ENCODE measurements around the gene HMX1. TPM values are rescaled to one million over a fixed set of nuclear protein-coding genes. Genes with fewer than 3 reads are reported as not detected.
A peak's percentile ranks its signal among the peaks of the same experiment; 100 is the strongest.

Gene HMX1
- total RNA-seq, 4 donors from 2014 or later = 0.17 TPM; not detected in 3

DNA sequence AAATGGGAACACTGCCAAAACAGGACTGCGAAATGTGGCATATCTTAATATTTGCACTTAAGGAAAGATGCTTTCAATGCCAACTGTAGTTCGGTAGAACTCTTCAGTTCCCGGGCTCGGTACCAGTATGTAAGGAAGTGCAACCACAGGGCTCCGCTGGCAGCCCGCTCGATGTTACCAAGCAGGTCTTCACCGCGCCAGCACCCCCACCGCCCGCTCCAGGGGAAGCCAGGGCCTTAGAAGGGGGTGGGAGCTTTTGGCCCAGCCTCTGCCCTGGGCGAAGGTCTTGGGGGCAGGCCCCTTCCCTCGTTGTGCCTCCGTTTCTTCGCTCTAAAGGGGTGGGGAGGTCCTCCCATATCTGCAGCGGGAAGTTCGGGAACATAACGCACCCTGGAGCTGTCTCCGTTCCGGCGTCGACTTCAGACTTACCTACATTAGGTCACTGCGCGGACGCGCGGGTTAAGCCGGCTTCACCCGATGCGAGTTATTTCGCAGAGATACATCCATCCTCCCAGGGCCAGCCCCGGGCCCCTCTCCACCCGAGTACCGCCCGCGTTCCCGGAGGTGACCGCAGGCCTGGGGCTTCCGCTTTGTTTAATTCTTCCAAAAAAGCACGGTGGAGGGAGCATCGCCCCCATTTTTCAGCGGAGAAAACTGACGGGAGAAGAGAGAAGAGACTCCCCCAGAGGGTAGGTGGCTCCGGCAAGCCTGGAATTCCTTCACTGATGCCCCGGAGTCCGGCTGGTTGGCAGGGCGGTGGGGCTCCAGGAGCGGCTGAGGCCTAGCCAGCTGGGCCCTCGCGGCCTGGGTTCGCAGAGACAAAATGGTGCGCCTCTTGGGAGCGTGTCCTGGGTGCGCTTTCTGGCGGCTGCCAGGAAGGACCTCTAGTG lies 1.0 kb upstream of the HMX1 start:
- Histone ChIP-seq H3K27ac (replicated peaks in 1 of 4) (no peak overlapping the region), H3K9me3 (no peaks in the 10 kb centered on the region), H3K4me1 (peaks cover 0 to 36% (median 25%) of the 10 kb centered on the region in 4 donors), H3K27me3 (peaks cover 0 to 100% (median 44%) of the 10 kb centered on the region in 4 donors), H3K4me3 (peak overlapping the region in 2 of 4 donors; percentile 28 to 31), H3K36me3 (no peaks in the 10 kb centered on the region)
- whole genome bisulfite sequencing = 7% methylated on average over 52 of the region's 55 CpGs
- TF ChIP-seq EP300 (IDR thresholded peaks at IDR 0.05) = no peak
- TF ChIP-seq POLR2A (IDR thresholded peaks at IDR 0.05; ENCODE audit: low read depth) = no peak
- no peak for TF ChIP-seq POLR2AphosphoS5 (IDR thresholded peaks at IDR 0.05)
- TF ChIP-seq, protein P1, sequence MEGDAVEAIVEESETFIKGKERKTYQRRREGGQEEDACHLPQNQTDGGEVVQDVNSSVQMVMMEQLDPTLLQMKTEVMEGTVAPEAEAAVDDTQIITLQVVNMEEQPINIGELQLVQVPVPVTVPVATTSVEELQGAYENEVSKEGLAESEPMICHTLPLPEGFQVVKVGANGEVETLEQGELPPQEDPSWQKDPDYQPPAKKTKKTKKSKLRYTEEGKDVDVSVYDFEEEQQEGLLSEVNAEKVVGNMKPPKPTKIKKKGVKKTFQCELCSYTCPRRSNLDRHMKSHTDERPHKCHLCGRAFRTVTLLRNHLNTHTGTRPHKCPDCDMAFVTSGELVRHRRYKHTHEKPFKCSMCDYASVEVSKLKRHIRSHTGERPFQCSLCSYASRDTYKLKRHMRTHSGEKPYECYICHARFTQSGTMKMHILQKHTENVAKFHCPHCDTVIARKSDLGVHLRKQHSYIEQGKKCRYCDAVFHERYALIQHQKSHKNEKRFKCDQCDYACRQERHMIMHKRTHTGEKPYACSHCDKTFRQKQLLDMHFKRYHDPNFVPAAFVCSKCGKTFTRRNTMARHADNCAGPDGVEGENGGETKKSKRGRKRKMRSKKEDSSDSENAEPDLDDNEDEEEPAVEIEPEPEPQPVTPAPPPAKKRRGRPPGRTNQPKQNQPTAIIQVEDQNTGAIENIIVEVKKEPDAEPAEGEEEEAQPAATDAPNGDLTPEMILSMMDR (IDR thresholded peaks at IDR 0.05) = no peak
- intact Hi-C loops (cut with DNase I) = no loop called here
- DNase-seq (ENCODE audit: extremely low spot score) = no peak

DNA sequence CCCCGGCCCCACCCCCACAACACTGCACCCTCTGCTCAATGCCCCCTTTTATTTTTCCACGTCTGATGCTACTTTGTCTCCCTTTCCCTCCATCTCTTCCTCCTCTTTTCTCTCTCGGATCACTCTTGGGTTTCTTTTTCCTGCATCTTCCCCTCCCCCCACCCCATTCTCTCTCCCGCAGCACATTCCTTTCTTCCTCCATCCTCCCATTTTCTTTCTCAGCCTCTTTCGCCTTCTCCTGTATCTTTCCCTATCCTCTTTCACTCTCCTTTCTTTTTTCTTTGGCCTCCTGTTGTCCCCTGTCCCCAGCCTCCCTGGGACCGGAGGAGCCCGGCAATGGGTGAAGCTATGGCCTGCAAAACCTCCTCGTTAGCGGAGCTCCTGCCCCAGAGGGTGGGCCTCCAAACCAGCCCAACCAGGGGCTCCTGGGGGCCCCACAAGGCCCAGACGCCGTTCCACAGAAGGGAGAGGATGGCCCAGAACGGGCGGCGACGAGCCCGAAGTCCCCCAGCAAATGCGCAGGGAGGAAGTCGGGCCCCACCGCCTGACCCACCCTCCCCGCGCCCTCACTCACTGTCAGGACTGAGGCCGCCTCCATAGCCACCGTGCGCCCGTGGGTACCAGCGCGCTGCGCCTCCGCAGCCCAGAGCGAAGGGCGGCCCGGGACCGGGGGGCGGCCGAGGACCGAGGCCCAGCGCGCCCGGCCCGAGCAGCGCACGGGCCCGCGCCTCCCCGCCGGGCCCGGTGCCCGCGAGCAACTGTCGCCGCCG lies 807 bp downstream of the HMX1 start:
- intact Hi-C loops (cut with DNase I) = no loop called here
- H3K36me3 ChIP-seq = no peaks in the 10 kb centered on the region
- no peaks in the 10 kb centered on the region for H3K9me3 ChIP-seq
- no peak for DNase-seq (ENCODE audit: extremely low spot score)
- no peak overlapping the region for H3K27ac ChIP-seq (replicated peaks in 1 of 4)
- H3K4me3 ChIP-seq = peak overlapping the region; percentile 28 to 42 (median 30)
- WGBS = 2% methylated on average over 18 of the region's 52 CpGs
- TF ChIP-seq POLR2A (IDR thresholded peaks at IDR 0.05; ENCODE audit: low read depth) (no peak), POLR2AphosphoS5 (IDR thresholded peaks at IDR 0.05) (no peak), EP300 (IDR thresholded peaks at IDR 0.05) (no peak)
- TF ChIP-seq, protein P1 (IDR thresholded peaks at IDR 0.05) = no peak
- peaks cover 0 to 100% (median 44%) of the 10 kb centered on the region in 4 donors for H3K27me3 ChIP-seq
- peaks cover 0 to 47% (median 30%) of the 10 kb centered on the region in 4 donors for H3K4me1 ChIP-seq

DNA sequence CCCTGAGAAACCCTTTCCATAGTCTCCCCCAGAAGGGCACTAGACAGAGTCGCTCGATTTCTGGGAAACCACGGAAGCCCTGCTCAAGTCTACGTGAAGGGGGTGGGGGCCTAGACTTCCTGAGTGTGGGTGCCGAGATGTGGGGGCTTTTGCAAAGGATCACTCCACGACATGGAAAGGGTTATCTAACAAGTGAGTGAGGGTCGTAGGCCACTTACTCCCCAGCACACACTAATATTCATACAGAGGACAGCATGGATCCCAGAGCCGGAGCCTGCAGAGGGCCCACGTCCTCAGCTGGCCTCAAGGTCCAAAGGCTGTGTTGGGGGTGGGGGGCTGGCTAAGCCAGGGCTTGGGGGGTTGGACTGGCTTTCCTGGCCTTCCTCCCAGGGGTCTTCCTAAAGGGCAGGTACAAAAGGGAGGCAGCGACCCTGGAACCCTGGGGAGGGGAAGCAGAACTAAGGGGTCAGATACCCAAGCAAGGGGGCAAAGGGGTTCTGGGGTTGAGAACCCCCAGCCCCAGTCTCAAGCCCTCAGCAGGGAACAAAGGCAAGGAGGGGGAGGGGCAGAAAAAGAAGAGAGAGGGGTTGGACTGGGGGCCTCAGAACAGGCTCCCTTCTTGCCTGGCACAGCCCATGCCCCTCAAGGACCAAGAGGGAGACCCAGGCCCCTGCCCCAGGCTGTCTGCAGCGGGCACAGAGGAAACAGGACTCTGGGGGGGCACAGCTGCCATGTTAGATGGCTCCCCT lies 1.6 kb downstream of the HMX1 start:
- TF ChIP-seq POLR2A (IDR thresholded peaks at IDR 0.05; ENCODE audit: low read depth) = no peak
- no peak for TF ChIP-seq POLR2AphosphoS5 (IDR thresholded peaks at IDR 0.05)
- TF ChIP-seq EP300 (IDR thresholded peaks at IDR 0.05) = no peak
- TF ChIP-seq, protein P1 (IDR thresholded peaks at IDR 0.05) = no peak
- peaks cover 0 to 100% (median 49%) of the 10 kb centered on the region in 4 donors for H3K27me3 ChIP-seq
- WGBS = 27% methylated on average over 8 of the region's 11 CpGs

DNA sequence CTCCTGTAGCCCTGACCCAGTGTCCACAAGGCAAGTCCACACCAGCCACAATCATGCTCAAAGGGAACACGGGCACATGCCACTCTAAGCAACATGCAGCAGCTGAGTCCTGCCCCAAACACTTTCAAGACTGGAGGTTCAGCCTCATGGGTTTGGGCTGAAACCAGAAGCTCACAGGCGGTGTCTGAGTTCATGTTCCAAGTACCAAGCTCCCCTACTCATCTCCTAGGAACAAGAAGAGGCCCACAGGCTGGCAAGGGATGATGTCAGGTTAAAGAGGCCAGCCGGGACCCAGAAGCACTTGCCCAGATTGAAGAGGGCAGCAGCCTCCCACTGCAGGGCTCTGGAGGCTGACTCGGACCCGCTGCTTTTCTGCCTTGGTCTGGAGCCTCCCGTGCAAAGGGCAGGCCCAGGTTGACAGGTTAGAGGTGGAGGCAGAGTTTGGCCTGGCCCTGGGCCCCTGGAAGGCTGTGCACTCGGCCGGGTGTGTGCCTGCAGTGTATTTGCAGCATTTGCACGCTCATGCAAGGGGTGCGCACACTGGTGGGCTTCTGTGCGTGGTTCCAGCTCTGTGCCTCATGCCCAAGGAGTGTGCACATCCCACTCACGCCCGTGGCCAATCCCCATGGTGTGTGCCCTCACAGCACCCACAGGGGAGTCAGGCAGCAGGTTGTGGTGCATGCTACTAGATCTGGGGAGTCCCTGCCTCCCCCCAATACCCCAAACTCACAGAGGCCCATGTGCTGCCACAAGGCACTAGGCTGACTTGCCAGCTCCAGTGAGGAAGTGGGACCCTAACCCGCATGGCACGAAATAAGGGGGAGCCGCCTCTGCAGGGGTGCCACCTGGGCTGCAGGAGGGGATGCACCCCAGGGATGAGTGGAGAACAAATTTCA lies 2.4 kb downstream of the HMX1 start:
- no peaks in the 10 kb centered on the region for H3K9me3 ChIP-seq
- TF ChIP-seq EP300 (IDR thresholded peaks at IDR 0.05) (no peak), POLR2AphosphoS5 (IDR thresholded peaks at IDR 0.05) (no peak), POLR2A (IDR thresholded peaks at IDR 0.05; ENCODE audit: low read depth) (no peak)
- TF ChIP-seq, protein P1 (IDR thresholded peaks at IDR 0.05) = no peak
- peaks cover 0 to 47% (median 30%) of the 10 kb centered on the region in 4 donors for H3K4me1 ChIP-seq
- intact Hi-C loops (cut with DNase I) = no loop called here
- no peak for DNase-seq (ENCODE audit: extremely low spot score)
- no peak overlapping the region for H3K4me3 ChIP-seq
- no peak overlapping the region for H3K27ac ChIP-seq (replicated peaks in 1 of 4)
- 61% methylated on average over 5 of the region's 16 CpGs for WGBS
- no peaks in the 10 kb centered on the region for H3K36me3 ChIP-seq
- peaks cover 0 to 100% (median 52%) of the 10 kb centered on the region in 4 donors for H3K27me3 ChIP-seq

More for the DNA sequence above, 1.6 kb downstream of the HMX1 start:
- H3K4me1 ChIP-seq = peaks cover 0 to 47% (median 30%) of the 10 kb centered on the region in 4 donors
- H3K4me3 ChIP-seq = no peak overlapping the region
- intact Hi-C loops (cut with DNase I) = no loop called here
- no peak overlapping the region for H3K27ac ChIP-seq (replicated peaks in 1 of 4)
- H3K36me3 ChIP-seq = no peaks in the 10 kb centered on the region
- DNase-seq (ENCODE audit: extremely low spot score) = no peak
- no peaks in the 10 kb centered on the region for H3K9me3 ChIP-seq
